ENCODE measurements around the gene MTUS2. TPM values are rescaled to one million over a fixed set of nuclear protein-coding genes. Genes with fewer than 3 reads are reported as not detected.

The MTUS2 gene
- total and polyA plus RNA-seq, 2 donors (not counting 3 experiments of a cell fraction or from before 2014, with no cell fraction given) = not detected

DNA sequence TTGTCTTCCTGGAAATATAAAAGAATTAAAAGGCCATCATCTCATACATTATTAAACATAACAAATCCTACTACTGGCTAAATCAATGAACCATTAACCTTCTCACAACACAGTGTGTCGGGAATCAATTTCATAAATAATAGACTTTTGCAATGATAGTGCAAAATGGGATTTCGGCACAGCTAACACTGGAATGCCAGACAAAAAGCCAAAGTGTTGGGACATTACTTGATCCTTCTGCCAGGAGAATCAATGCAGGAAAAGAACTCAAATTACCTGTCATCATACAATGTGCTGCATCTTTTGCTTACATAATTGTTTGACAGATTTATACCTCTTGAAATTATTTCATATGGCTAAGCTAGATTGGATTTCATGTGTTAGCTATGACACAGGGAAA lies 334.3 kb downstream of the MTUS2 start:
- TF ChIP-seq EZH2 (IDR thresholded peaks at IDR 0.05; ENCODE audit: borderline replicate concordance, low read depth, low read length, severe bottlenecking) (no peak), MYC (IDR thresholded peaks at IDR 0.05; ENCODE audit: low read depth, low read length) (no peak), POLR2AphosphoS5 (IDR thresholded peaks at IDR 0.05; ENCODE audit: insufficient read depth, low read depth, low read length) (no peak), FOS (IDR thresholded peaks at IDR 0.05; ENCODE audit: borderline replicate concordance, insufficient read depth, low read length) (no peak), GATA2 (IDR thresholded peaks at IDR 0.05; ENCODE audit: insufficient read depth, insufficient read length, low read depth, low read length) (no peak), POLR2A (IDR thresholded peaks at IDR 0.05; ENCODE audit: low read depth, low read length) (no peak), JUN (IDR thresholded peaks at IDR 0.05; ENCODE audit: borderline replicate concordance, insufficient read depth, insufficient read length, low read depth) (no peak)
- TF ChIP-seq, protein P1, sequence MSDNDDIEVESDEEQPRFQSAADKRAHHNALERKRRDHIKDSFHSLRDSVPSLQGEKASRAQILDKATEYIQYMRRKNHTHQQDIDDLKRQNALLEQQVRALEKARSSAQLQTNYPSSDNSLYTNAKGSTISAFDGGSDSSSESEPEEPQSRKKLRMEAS (IDR thresholded peaks at IDR 0.05; ENCODE audit: insufficient read depth, insufficient read length) = no peak
- TF ChIP-seq, protein P2, sequence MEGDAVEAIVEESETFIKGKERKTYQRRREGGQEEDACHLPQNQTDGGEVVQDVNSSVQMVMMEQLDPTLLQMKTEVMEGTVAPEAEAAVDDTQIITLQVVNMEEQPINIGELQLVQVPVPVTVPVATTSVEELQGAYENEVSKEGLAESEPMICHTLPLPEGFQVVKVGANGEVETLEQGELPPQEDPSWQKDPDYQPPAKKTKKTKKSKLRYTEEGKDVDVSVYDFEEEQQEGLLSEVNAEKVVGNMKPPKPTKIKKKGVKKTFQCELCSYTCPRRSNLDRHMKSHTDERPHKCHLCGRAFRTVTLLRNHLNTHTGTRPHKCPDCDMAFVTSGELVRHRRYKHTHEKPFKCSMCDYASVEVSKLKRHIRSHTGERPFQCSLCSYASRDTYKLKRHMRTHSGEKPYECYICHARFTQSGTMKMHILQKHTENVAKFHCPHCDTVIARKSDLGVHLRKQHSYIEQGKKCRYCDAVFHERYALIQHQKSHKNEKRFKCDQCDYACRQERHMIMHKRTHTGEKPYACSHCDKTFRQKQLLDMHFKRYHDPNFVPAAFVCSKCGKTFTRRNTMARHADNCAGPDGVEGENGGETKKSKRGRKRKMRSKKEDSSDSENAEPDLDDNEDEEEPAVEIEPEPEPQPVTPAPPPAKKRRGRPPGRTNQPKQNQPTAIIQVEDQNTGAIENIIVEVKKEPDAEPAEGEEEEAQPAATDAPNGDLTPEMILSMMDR (IDR thresholded peaks at IDR 0.05; ENCODE audit: extremely low read depth in 1 of 2, insufficient read depth in 1 of 2, low read depth in 1 of 2, low read length in 2 of 2) = no peak
- H3K4me3 ChIP-seq (replicated peaks in 1 of 3; ENCODE audit: insufficient read depth in 1 of 3, low read depth in 1 of 3, low read length in 3 of 3) = no peak overlapping the region
- no peak overlapping the region for H3K27ac ChIP-seq (ENCODE audit: insufficient read depth, low read depth, low read length)
- H3K4me2 ChIP-seq (ENCODE audit: insufficient read depth, low read length) = no peak overlapping the region
- dilution Hi-C loops (cut with MboI; ENCODE audit: extremely low pct_ligation_motif_present, low sequenced_read_pairs) (no loop called here), intact Hi-C loops (cut with micrococcal nuclease) (no loop called here)
- no peaks in the 10 kb centered on the region for H4K20me1 ChIP-seq (replicated peaks; ENCODE audit: control insufficient read depth, extremely low read depth, insufficient read depth, low read length)
- H3K36me3 ChIP-seq (ENCODE audit: control insufficient read depth in 2 of 2, extremely low read depth in 1 of 2, insufficient read depth in 2 of 2, low read length in 2 of 2) = no peaks in the 10 kb centered on the region
- H2AFZ ChIP-seq (ENCODE audit: low read depth, low read length) = no peak overlapping the region
- peaks cover 4% of the 10 kb centered on the region for H3K9me3 ChIP-seq (replicated peaks; ENCODE audit: control insufficient read depth, insufficient read depth, low read length)
- no TSS peak for BruUV-seq (replicated peaks)
- H3K9ac ChIP-seq (replicated peaks; ENCODE audit: extremely low read depth, insufficient read depth, low read length) = no peak overlapping the region
- H3K79me2 ChIP-seq (ENCODE audit: control insufficient read depth, insufficient read depth, low read length) = no peaks in the 10 kb centered on the region
- no peaks in the 10 kb centered on the region for H3K4me1 ChIP-seq (ENCODE audit: control insufficient read depth, extremely low read depth, insufficient read depth, low read length)
- FAIRE-seq (no peak), DNase-seq (ENCODE audit: low read depth, low spot score) (no peak)
- POLR2A ChIA-PET = no interaction called here
- no peaks in the 10 kb centered on the region for H3K9me1 ChIP-seq (replicated peaks; ENCODE audit: control insufficient read depth, extremely low read depth, insufficient read depth, low read length)
- no peaks in the 10 kb centered on the region for H3K27me3 ChIP-seq (ENCODE audit: control insufficient read depth in 2 of 2, insufficient read depth in 2 of 2, low read length in 2 of 2)
- CTCF ChIA-PET = no interaction called here
